HCT116 (cell line): ENCODE measurements around the gene FCN3. TPM values are rescaled to one million over a fixed set of nuclear protein-coding genes. Genes with fewer than 3 reads are reported as not detected.
"Not testable (repeated sequence)": the region's sequence is repeated elsewhere in the genome, so short reads cannot be mapped to it uniquely, and the experiment has no call there.

Experiments
- ATAC-seq: fragments of 200-7000 bp; cut with Tn5 transposase; 2 replicates; pipeline ENCODE4 v1.9.1; 2020; ENCODE audit warnings: mild to moderate bottlenecking, moderate library complexity
- BruUV-seq: library from RNA; stranded (reverse); fragments of 400-500 nt; replicated peaks from 2 replicates; lab custom pipeline; 2021; lab: Mats Ljungman, UMichigan
- CTCF ChIA-PET: fragments of 300-600 bp; sonication (Branson Sonifier 250); formaldehyde crosslinking; loops from one replicate; lab custom pipeline; 2021; ENCODE audit warnings: antibody characterized with exemption; lab: Charles Lee
- POLR2A ChIA-PET: fragments of 300-600, 350-600 bp; sonication (Branson Sonifier 250); formaldehyde crosslinking; loops from one replicate; lab custom pipeline; 2021; ENCODE audit warnings: antibody characterized with exemption; lab: Charles Lee
- RAD21 ChIA-PET, 2 experiments: fragments of 300-600 bp; sonication (Branson Sonifier 250); formaldehyde crosslinking; loops; one replicate each; lab custom pipeline; 2023; ENCODE audit warnings: low total read pairs in 2 of 2; ENCODE audit not compliant: uncharacterized antibody in 2 of 2, unreplicated experiment in 2 of 2, low non-redundant PET in 1 of 2; lab: Charles Lee
- DNase-seq: peaks from one replicate; pipeline ENCODE4 v3.0.0-alpha.2; 2010; ENCODE audit warnings: low read depth, low spot score
- H2AFZ ChIP-seq: fragments of 200-600 bp; shearing (Covaris generic), sonication (generic); 2 replicates; pipeline ENCODE4 v1.6.1; 2017; ENCODE audit warnings: low read depth, mixed run types, mixed read lengths, antibody characterized with exemption, low read length; ENCODE audit not compliant: poor library complexity, severe bottlenecking
- H3K27ac ChIP-seq: 2 replicates; pipeline ENCODE4 v1.5.1; 2012; ENCODE audit warnings: low read depth, low read length
- H3K27me3 ChIP-seq: fragments of 200-600 bp; sonication (generic); 2 replicates; pipeline ENCODE4 v1.6.1; 2016; ENCODE audit warnings: mixed run types, low read length, mixed read lengths; ENCODE audit not compliant: insufficient read depth
- H3K36me3 ChIP-seq, 2 experiments: fragments of 200-500 bp in 1 of 2; fragments of 200-600 bp in 1 of 2; sonication (Bioruptor generic) in 1 of 2; sonication (generic) in 1 of 2; 2 replicates each; pipeline versions ENCODE4 v1.5.1 to v1.6.1; 2014 to 2016; ENCODE audit warnings: low read length in 2 of 2, inconsistent platforms in 1 of 2, mixed read lengths in 1 of 2, mixed run types in 1 of 2; ENCODE audit not compliant: insufficient read depth in 2 of 2, control insufficient read depth in 1 of 2
- H3K4me1 ChIP-seq, 2 experiments: fragments of 200-600 bp in 1 of 2; sonication (generic) in 1 of 2; 2 replicates each; pipeline versions ENCODE4 v1.5.1 to v1.6.1; 2012 to 2017; ENCODE audit warnings: low read length in 2 of 2, inconsistent platforms in 1 of 2, mild to moderate bottlenecking in 1 of 2, mixed read lengths in 1 of 2, mixed run types in 1 of 2, moderate library complexity in 1 of 2; ENCODE audit not compliant: insufficient read depth in 2 of 2, control insufficient read depth in 1 of 2
- H3K4me2 ChIP-seq: fragments of 200-600 bp; sonication (generic); 2 replicates; pipeline ENCODE4 v1.6.1; 2017; ENCODE audit warnings: mixed run types, low read length, mixed read lengths
- H3K4me3 ChIP-seq, 2 experiments: fragments of 200-600 bp in 1 of 2; sonication (generic) in 1 of 2; replicated peaks in 1 of 2; 2 replicates each; pipeline ENCODE4 v1.5.1; 2011 to 2016; ENCODE audit warnings: low read length in 2 of 2, control low read depth in 1 of 2, low read depth in 1 of 2, mild to moderate bottlenecking in 1 of 2, mixed read lengths in 1 of 2, mixed run types in 1 of 2
- H3K79me2 ChIP-seq: fragments of 200-600 bp; sonication (generic); 2 replicates; pipeline ENCODE4 v1.6.1; 2017; ENCODE audit warnings: mild to moderate bottlenecking, mixed run types, low read length, moderate library complexity, mixed read lengths; ENCODE audit not compliant: insufficient read depth
- H3K9ac ChIP-seq: fragments of 200-600 bp; sonication (generic); 2 replicates; pipeline ENCODE4 v1.6.1; 2016; ENCODE audit warnings: low read length, mixed read lengths
- H3K9me2 ChIP-seq: fragments of 200-600 bp; sonication (generic), shearing (Covaris generic); 2 replicates; pipeline ENCODE4 v1.6.1; 2017; ENCODE audit warnings: mixed run types, mild to moderate bottlenecking, moderate library complexity; ENCODE audit not compliant: insufficient read depth
- H3K9me3 ChIP-seq, 2 experiments: fragments of 200-500 bp in 1 of 2; fragments of 200-600 bp in 1 of 2; sonication (Bioruptor generic) in 1 of 2; sonication (generic) in 1 of 2; 2 replicates each; pipeline ENCODE4 v1.6.1; 2014 to 2017; ENCODE audit warnings: low read length in 2 of 2, mixed read lengths in 2 of 2, inconsistent platforms in 1 of 2, low read depth in 1 of 2, mild to moderate bottlenecking in 1 of 2, mixed run types in 1 of 2, moderate library complexity in 1 of 2; ENCODE audit not compliant: control insufficient read depth in 1 of 2, insufficient read depth in 1 of 2
- H4K20me1 ChIP-seq: fragments of 200-600 bp; sonication (generic), shearing (Covaris generic); 2 replicates; pipeline ENCODE4 v1.6.1; 2017; ENCODE audit warnings: mixed run types, mild to moderate bottlenecking, moderate library complexity; ENCODE audit not compliant: insufficient read depth
- CBX3 ChIP-seq: IDR thresholded peaks from 2 replicates; pipeline ENCODE4 v1.6.1; 2012; ENCODE audit warnings: low read depth
- EZH2 ChIP-seq: fragments of 200-600 bp; sonication (generic); IDR thresholded peaks from 2 replicates; pipeline ENCODE4 v1.6.1; 2017; ENCODE audit warnings: antibody characterized with exemption, mixed run types
- FOSL1 ChIP-seq: IDR thresholded peaks from 2 replicates; pipeline ENCODE4 v1.6.1; 2012; ENCODE audit warnings: low read depth
- MAX ChIP-seq: IDR thresholded peaks from 2 replicates; pipeline ENCODE4 v1.6.1; 2012
- RAD21 ChIP-seq: IDR thresholded peaks from 2 replicates; pipeline ENCODE4 v1.6.1; 2012; ENCODE audit warnings: low read depth, mild to moderate bottlenecking
- SIN3A ChIP-seq: IDR thresholded peaks from 2 replicates; pipeline ENCODE4 v1.6.1; 2012; ENCODE audit warnings: low read depth
- ZBTB33 ChIP-seq: IDR thresholded peaks from 2 replicates; pipeline ENCODE4 v1.6.1; 2011; ENCODE audit warnings: mild to moderate bottlenecking, low read length, moderate library complexity; ENCODE audit not compliant: insufficient replicate concordance; ENCODE audit errors: extremely low read depth
- intact Hi-C: fragments of 100-400 bp; cut with micrococcal nuclease; formaldehyde crosslinking; loops from 2 replicates; pipeline ENCODE4 v1.10.0; 2022
- total RNA-seq: library from RNA; stranded (reverse); gene quantifications from one replicate; pipeline ENCODE4 v1.2.1, GENCODE V29; 2021; ENCODE audit not compliant: unreplicated experiment

FCN3 gene
- total RNA-seq, 1 experiment from 2014 or later: 1.2 TPM

DNA sequence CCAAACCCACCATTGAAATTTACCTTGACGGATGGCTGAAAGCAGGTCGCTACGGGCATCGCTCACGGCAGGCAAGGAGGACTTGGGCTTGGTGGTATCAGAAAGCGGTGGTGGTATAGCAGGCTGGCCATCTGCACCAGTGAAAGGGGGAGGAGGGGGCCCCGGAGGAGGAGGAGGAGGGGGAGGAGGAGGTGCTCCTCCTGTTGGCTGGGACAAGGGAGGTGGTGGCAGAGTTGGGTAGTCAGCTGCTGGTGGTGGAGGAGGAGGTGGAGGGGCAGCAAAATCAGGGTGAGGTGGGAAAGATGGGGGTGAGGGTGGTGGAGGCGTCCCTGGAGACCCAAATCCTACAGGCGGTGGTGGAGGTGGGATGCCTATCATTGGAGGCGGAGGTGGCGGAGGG lies 35.0 kb upstream of the FCN3 start:
- no peaks in the 10 kb centered on the region for H3K9me2 ChIP-seq
- DNase-seq: no peak
- ATAC-seq: no peak
- TF ChIP-seq FOSL1 (no peak), EZH2 (no peak), MAX (no peak), ZBTB33 (no peak), CBX3 (no peak), SIN3A (no peak)
- H3K4me2 ChIP-seq: no peak overlapping the region
- no peak overlapping the region for H3K4me3 ChIP-seq
- ChIA-PET CTCF (no interaction called here), POLR2A (no interaction called here), RAD21 (no interaction called here)
- H3K79me2 ChIP-seq: no peaks in the 10 kb centered on the region
- H4K20me1 ChIP-seq: no peaks in the 10 kb centered on the region
- H3K36me3 ChIP-seq: peaks cover 40 to 46% of the 10 kb centered on the region in 2 experiments
- H2AFZ ChIP-seq: no peak overlapping the region
- intact Hi-C loops: no loop called here
- H3K4me1 ChIP-seq: no peaks in the 10 kb centered on the region
- H3K9me3 ChIP-seq: no peaks in the 10 kb centered on the region
- no peaks in the 10 kb centered on the region for H3K27me3 ChIP-seq
- H3K9ac ChIP-seq: no peak overlapping the region
- H3K27ac ChIP-seq: no peak overlapping the region
- BruUV-seq: no TSS peak

DNA sequence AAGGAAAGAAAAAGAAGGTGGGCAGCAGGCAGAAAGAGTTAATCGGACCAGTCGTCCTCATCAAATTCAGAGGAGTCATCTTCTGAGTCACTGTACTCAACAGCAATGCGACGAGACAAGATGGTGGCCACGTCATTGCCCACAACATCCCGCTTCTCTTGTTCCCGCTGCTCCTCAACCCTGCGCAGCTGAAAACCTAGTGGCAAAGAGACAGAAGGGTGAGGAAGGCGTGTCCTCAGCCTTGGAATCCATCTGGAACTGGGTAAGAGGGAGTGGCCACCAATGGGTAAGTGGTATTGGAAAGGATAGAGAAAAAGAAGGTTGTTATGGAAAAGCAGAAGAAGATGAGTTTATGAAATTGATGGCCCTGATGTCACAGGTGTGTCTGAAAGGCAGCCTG lies 33.5 kb upstream of the FCN3 start:
- ChIA-PET CTCF (no interaction called here), POLR2A (no interaction called here), RAD21 (no interaction called here)
- BruUV-seq: no TSS peak
- no peak overlapping the region for H3K4me2 ChIP-seq
- no peaks in the 10 kb centered on the region for H3K9me3 ChIP-seq
- H3K9me2 ChIP-seq: no peaks in the 10 kb centered on the region
- 0 out of 4 replicates have a peak, but pooled peaks cover 0 to 1% of the 10 kb centered on the region in 2 experiments for H3K4me1 ChIP-seq
- no peak overlapping the region for H3K9ac ChIP-seq
- no peak for TF ChIP-seq RAD21
- DNase-seq (no peak), ATAC-seq (no peak)
- no peak overlapping the region for H3K27ac ChIP-seq
- H2AFZ ChIP-seq: no peak overlapping the region
- peaks cover 25 to 31% of the 10 kb centered on the region in 2 experiments for H3K36me3 ChIP-seq
- intact Hi-C loops: no loop called here
- no peaks in the 10 kb centered on the region for H3K27me3 ChIP-seq
- no peaks in the 10 kb centered on the region for H4K20me1 ChIP-seq
- no peaks in the 10 kb centered on the region for H3K79me2 ChIP-seq
- no peak overlapping the region for H3K4me3 ChIP-seq

GRCh38 chr1:27406791-27407190 lies 32.2 kb upstream of the FCN3 start:
- H3K27me3 ChIP-seq, H3K4me2 ChIP-seq, H3K27ac ChIP-seq, ATAC-seq, BruUV-seq, H3K4me3 ChIP-seq, CTCF ChIA-PET, H3K9me2 ChIP-seq, H3K79me2 ChIP-seq, H3K9ac ChIP-seq, intact Hi-C loops, H4K20me1 ChIP-seq, DNase-seq, H3K9me3 ChIP-seq, POLR2A ChIA-PET, RAD21 ChIA-PET, H2AFZ ChIP-seq: not testable (repeated sequence)
- Histone ChIP-seq H3K4me1 (peaks cover 0 to 10% of the 10 kb centered on the region in 2 experiments; a peak in 1 of 4 replicates), H3K36me3 (peaks cover 16 to 17% of the 10 kb centered on the region in 2 experiments)
